Activated T-helper 1 cell treated with Interleukin-2 at 50 U/mL for 16 hours (primary cell): ENCODE measurements around the gene DNAJC30.
A peak's percentile ranks its signal among the peaks of the same experiment; 100 is the strongest.
"Not testable (repeated sequence)": the region's sequence is repeated elsewhere in the genome, so short reads cannot be mapped to it uniquely, and the experiment has no call there.

ENCODE experiments used
- DNase-seq: peaks from one replicate; pipeline ENCODE4 v3.0.0-alpha.2; 2020; ENCODE audit warnings: low read depth

DNAJC30 gene

GRCh38 chr7:73681031-73681430, 2.2 kb downstream of the DNAJC30 start:
- no peak for DNase-seq

GRCh38 chr7:73680501-73680900, 2.8 kb downstream of the DNAJC30 start:
- no peak for DNase-seq

- DNase-seq, result no peak
Observed at GRCh38 chr7:73679709-73680108, 3.5 kb downstream of the DNAJC30 start.

- DNase-seq, result no peak
Observed at GRCh38 chr7:73678862-73679261, 4.4 kb downstream of the DNAJC30 start.

- DNase-seq, result not testable (repeated sequence)
Observed at GRCh38 chr7:73676062-73676461, 7.2 kb downstream of the DNAJC30 start.

- DNase-seq, result no peak
Observed at GRCh38 chr7:73674468-73675124, 8.7 kb downstream of the DNAJC30 start.

GRCh38 chr7:73671857-73672445, 11.3 kb downstream of the DNAJC30 start:
- no peak for DNase-seq

GRCh38 chr7:73671322-73671661, 12.0 kb downstream of the DNAJC30 start:
- no peak for DNase-seq

GRCh38 chr7:73669858-73670385, 13.3 kb downstream of the DNAJC30 start:
- DNase-seq, result no peak

- no peak for DNase-seq
Observed at GRCh38 chr7:73669288-73669701, 14.0 kb downstream of the DNAJC30 start.

- DNase-seq, result no peak
Observed at GRCh38 chr7:73668886-73669230, 14.4 kb downstream of the DNAJC30 start.

- DNase-seq, result no peak
Observed at GRCh38 chr7:73668103-73668885, 15.0 kb downstream of the DNAJC30 start.

- DNase-seq, result peak; percentile 92
Observed at GRCh38 chr7:73667344-73668102, 15.7 kb downstream of the DNAJC30 start, which contains the start of gene VPS37D. TSS of gene VPS37D (plus strand) at chr7:73667831. CDS start at chr7:73667959, 128 bp downstream.

GRCh38 chr7:73663033-73663432, 20.2 kb downstream of the DNAJC30 start:
- no peak for DNase-seq

GRCh38 chr7:73660594-73660993, 22.7 kb downstream of the DNAJC30 start:
- not testable (repeated sequence) for DNase-seq

GRCh38 chr7:73659983-73660382, 23.3 kb downstream of the DNAJC30 start:
- DNase-seq, result no peak

- not testable (repeated sequence) for DNase-seq
Observed at GRCh38 chr7:73655309-73655708, 27.9 kb downstream of the DNAJC30 start.

GRCh38 chr7:73652541-73652949, 30.7 kb downstream of the DNAJC30 start:
- DNase-seq, result no peak

GRCh38 chr7:73650524-73650923, 32.7 kb downstream of the DNAJC30 start:
- DNase-seq, result no peak

- DNase-seq, result no peak
Observed at GRCh38 chr7:73649576-73649975, 33.7 kb downstream of the DNAJC30 start.

- no peak for DNase-seq
Observed at GRCh38 chr7:73648593-73649332, 34.5 kb downstream of the DNAJC30 start.
